Right atrium auricular region (tissue), 2 donors: ENCODE data around the gene C3orf49. TPM values are rescaled to one million over a fixed set of nuclear protein-coding genes. Genes with fewer than 3 reads are reported as not detected.

Source experiments
- DNase-seq: peaks from one replicate; pipeline ENCODE4 v3.0.0-alpha.2; 2019; ENCODE audit warnings: low spot score
- H3K27ac ChIP-seq, 2 donors: fragments of 200-600 bp; sonication (generic); 1 replicate in 1 of 2; 2 replicates in 1 of 2; pipeline ENCODE4 v1.5.1; 2016 to 2019
- H3K27me3 ChIP-seq, 2 donors: fragments of 200-600 bp; sonication (generic); one replicate each; pipeline versions ENCODE4 v1.5.1 to v1.6.0; 2017 to 2019
- H3K36me3 ChIP-seq: fragments of 200-600 bp; sonication (generic); one replicate; pipeline ENCODE4 v1.5.1; 2016
- H3K4me1 ChIP-seq, 2 donors: fragments of 200-600 bp; sonication (generic); one replicate each; pipeline versions ENCODE4 v1.5.1 to v1.6.0; 2017 to 2019
- H3K4me3 ChIP-seq, 2 donors: fragments of 200-600 bp; sonication (generic); 1 replicate in 1 of 2; 2 replicates in 1 of 2; pipeline ENCODE4 v1.5.1; 2017 to 2019; ENCODE audit warnings: mild to moderate bottlenecking in 1 of 2, moderate library complexity in 1 of 2
- H3K9me3 ChIP-seq, 2 donors: fragments of 200-600 bp; sonication (generic); one replicate each; pipeline ENCODE4 v1.5.1; 2019
- CTCF ChIP-seq, 2 donors: fragments of 200-600 bp; sonication (generic); IDR thresholded peaks; one replicate each; pipeline ENCODE4 v1.5.1; 2019; ENCODE audit warnings: antibody characterized with exemption in 2 of 2
- total RNA-seq, 2 donors: library from RNA; depleted of rRNA; stranded (reverse); fragments of >200 nt; gene quantifications; one replicate each; pipeline ENCODE4 v1.1.0, GENCODE V29; 2016

Gene C3orf49
- total RNA-seq, 2 donors from 2014 or later, result not detected

GRCh38 chr3:63891518-63891917, 72.4 kb downstream of the C3orf49 start:
- Histone ChIP-seq H3K4me1 (peaks cover 0 to 19% of the 10 kb centered on the region in 2 donors), H3K4me3 (no peak overlapping the region), H3K36me3 (no peaks in the 10 kb centered on the region), H3K27ac (no peak overlapping the region), H3K9me3 (no peaks in the 10 kb centered on the region), H3K27me3 (no peaks in the 10 kb centered on the region)
- no peak for TF ChIP-seq CTCF (IDR thresholded peaks at IDR 0.05)
- DNase-seq, result no peak

GRCh38 chr3:63892773-63893352, 73.8 kb downstream of the C3orf49 start:
- TF ChIP-seq CTCF (IDR thresholded peaks at IDR 0.05), result no peak
- DNase-seq, result no peak
- H3K36me3 ChIP-seq, result no peaks in the 10 kb centered on the region
- H3K9me3 ChIP-seq, result no peaks in the 10 kb centered on the region
- no peaks in the 10 kb centered on the region for H3K27me3 ChIP-seq
- no peak overlapping the region for H3K4me3 ChIP-seq
- peaks cover 0 to 12% of the 10 kb centered on the region in 2 donors for H3K4me1 ChIP-seq
- H3K27ac ChIP-seq, result no peak overlapping the region

GRCh38 chr3:63895422-63896189, 76.5 kb downstream of the C3orf49 start:
- H3K36me3 ChIP-seq, result peaks cover 10% of the 10 kb centered on the region
- H3K9me3 ChIP-seq, result no peaks in the 10 kb centered on the region
- H3K27ac ChIP-seq, result no peak overlapping the region
- no peak for TF ChIP-seq CTCF (IDR thresholded peaks at IDR 0.05)
- peaks cover 0 to 13% of the 10 kb centered on the region in 2 donors for H3K4me1 ChIP-seq
- no peak overlapping the region for H3K4me3 ChIP-seq
- no peak for DNase-seq
- no peaks in the 10 kb centered on the region for H3K27me3 ChIP-seq

GRCh38 chr3:63896332-63897030, 77.4 kb downstream of the C3orf49 start:
- Histone ChIP-seq H3K27me3 (no peaks in the 10 kb centered on the region), H3K36me3 (peaks cover 10% of the 10 kb centered on the region), H3K9me3 (no peaks in the 10 kb centered on the region), H3K27ac (no peak overlapping the region), H3K4me3 (no peak overlapping the region), H3K4me1 (peaks cover 0 to 15% of the 10 kb centered on the region in 2 donors)
- DNase-seq, result no peak
- no peak for TF ChIP-seq CTCF (IDR thresholded peaks at IDR 0.05)

Other genes starting within 250 kb of the C3orf49 start
- not detected for gene SNTN, start 166.6 kb upstream of the C3orf49 start, total RNA-seq
- gene THOC7, start 44.5 kb downstream of the C3orf49 start, total RNA-seq, result 10 to 100 TPM; 55.1 to 63.6 TPM
- gene ATXN7, start 44.6 kb downstream of the C3orf49 start, total RNA-seq, result 10 to 100 TPM; 13.9 to 15.5 TPM
- not detected for gene SCAANT1, start 93.1 kb downstream of the C3orf49 start, total RNA-seq
- gene PSMD6, start 204.2 kb downstream of the C3orf49 start, total RNA-seq, result 10 to 100 TPM; 48.2 to 74.5 TPM